CD4-positive, alpha-beta memory T cell (primary cell): ENCODE data around the gene TVP23A. TPM values are rescaled to one million over a fixed set of nuclear protein-coding genes. Genes with fewer than 3 reads are reported as not detected.
"Not testable (repeated sequence)": the region's sequence is repeated elsewhere in the genome, so short reads cannot be mapped to it uniquely, and the experiment has no call there.

ENCODE experiments used
- CTCF ChIA-PET: fragments of 350-600 bp; sonication (Branson Sonifier 250); formaldehyde crosslinking; loops from one replicate; lab custom pipeline; 2021; ENCODE audit warnings: inconsistent platforms; ENCODE audit not compliant: partially characterized antibody; lab: Charles Lee
- POLR2A ChIA-PET: fragments of 350-600 bp; sonication (Branson Sonifier 250); formaldehyde crosslinking; loops from one replicate; lab custom pipeline; 2021; ENCODE audit not compliant: partially characterized antibody; lab: Charles Lee
- DNase-seq, 5 donors: peaks; one replicate each; pipeline versions ENCODE4 v3.0.0 to v3.0.0-alpha.2; 2020 to 2022; ENCODE audit warnings: mixed read lengths in 1 of 5
- H3K27ac ChIP-seq: one replicate; pipeline ENCODE4 v1.7.0; 2013; ENCODE audit warnings: low read depth, low read length
- H3K27me3 ChIP-seq: 2 replicates; pipeline ENCODE4 v1.7.0; 2013; ENCODE audit warnings: mild to moderate bottlenecking, low read length, moderate library complexity; ENCODE audit not compliant: insufficient read depth
- H3K36me3 ChIP-seq: 2 replicates; pipeline ENCODE4 v1.7.0; 2013; ENCODE audit warnings: mild to moderate bottlenecking, low read length, moderate library complexity; ENCODE audit not compliant: insufficient read depth
- H3K4me1 ChIP-seq: 2 replicates; pipeline ENCODE4 v1.7.0; 2013; ENCODE audit warnings: mild to moderate bottlenecking, low read length, moderate library complexity; ENCODE audit not compliant: insufficient read depth
- H3K4me3 ChIP-seq, 2 donors: one replicate each; pipeline ENCODE4 v1.7.0; 2013; ENCODE audit warnings: low read length in 2 of 2, mild to moderate bottlenecking in 1 of 2
- H3K9me3 ChIP-seq, 2 donors: one replicate each; pipeline ENCODE4 v1.7.0; 2013; ENCODE audit warnings: low read length in 2 of 2, control low read depth in 1 of 2; ENCODE audit not compliant: control insufficient read depth in 1 of 2
- H3K27ac Mint-ChIP-seq, 7 donors: one replicate each; pipeline ENCODE4 v1.8.0; 2020 to 2021; ENCODE audit warnings: mixed read lengths in 7 of 7, mild to moderate bottlenecking in 6 of 7, inconsistent platforms in 3 of 7, moderate library complexity in 3 of 7
- H3K27me3 Mint-ChIP-seq, 2 donors: one replicate each; pipeline ENCODE4 v1.8.0; 2020 to 2021; ENCODE audit warnings: mixed read lengths in 2 of 2
- H3K36me3 Mint-ChIP-seq, 2 donors: one replicate each; pipeline ENCODE4 v1.8.0; 2020 to 2021; ENCODE audit warnings: mixed read lengths in 2 of 2, inconsistent platforms in 1 of 2, mild to moderate bottlenecking in 1 of 2
- H3K4me1 Mint-ChIP-seq, 4 donors: one replicate each; pipeline ENCODE4 v1.8.0; 2020 to 2021; ENCODE audit warnings: mixed read lengths in 4 of 4, mild to moderate bottlenecking in 1 of 4
- H3K4me3 Mint-ChIP-seq, 8 donors: one replicate each; pipeline ENCODE4 v1.8.0; 2020 to 2021; ENCODE audit warnings: mixed read lengths in 8 of 8, mild to moderate bottlenecking in 7 of 8, moderate library complexity in 6 of 8, inconsistent platforms in 3 of 8
- H3K9me3 Mint-ChIP-seq, 8 donors: one replicate each; pipeline ENCODE4 v1.8.0; 2020 to 2021; ENCODE audit warnings: mixed read lengths in 8 of 8, mild to moderate bottlenecking in 5 of 8, inconsistent platforms in 3 of 8, moderate library complexity in 1 of 8
- intact Hi-C: fragments of 100-400 bp; cut with micrococcal nuclease; formaldehyde crosslinking; loops from one replicate; pipeline ENCODE4 v1.15.1; 2023
- polyA plus RNA-seq, 2 donors: library from polyadenylated mRNA; unstranded; fragments of 300-500 nt; fragmentation: Illumina TruSeq; gene quantifications; one replicate each; pipeline ENCODE4 v1.2.3, GENCODE V29; 2021
- total RNA-seq, 2 experiments: library from RNA; stranded (reverse); gene quantifications; one replicate each; pipeline ENCODE4 v1.2.3, GENCODE V29; 2021

The TVP23A gene
- total and polyA plus RNA-seq, 4 experiments from 2014 or later = 0.18 TPM; not detected in 3

- H3K36me3 Mint-ChIP-seq, DNase-seq, H3K4me1 ChIP-seq, H3K9me3 ChIP-seq, CTCF ChIA-PET, H3K27me3 Mint-ChIP-seq, intact Hi-C loops, H3K27ac ChIP-seq, H3K4me3 Mint-ChIP-seq, H3K27me3 ChIP-seq, H3K36me3 ChIP-seq, H3K9me3 Mint-ChIP-seq, H3K4me1 Mint-ChIP-seq, POLR2A ChIA-PET, H3K4me3 ChIP-seq: not testable (repeated sequence)
- peak overlapping the region in 1 of 7 donors; percentile 57 for H3K27ac Mint-ChIP-seq
Measured at GRCh38 chr16:10776923-10777322, 41.7 kb downstream of the TVP23A start.

- Mint-ChIP-seq H3K9me3 (no peaks in the 10 kb centered on the region), H3K4me1 (peaks cover 0 to 4% (median 2%) of the 10 kb centered on the region in 4 donors), H3K27ac (peak overlapping the region in 3 of 7 donors; percentile 24 to 64 (median 27)), H3K36me3 (no peaks in the 10 kb centered on the region), H3K27me3 (peaks cover 2% of the 10 kb centered on the region in 2 donors), H3K4me3 (peak overlapping the region in 1 of 8 donors; percentile 4)
- ChIA-PET POLR2A (no interaction called here), CTCF (no interaction called here)
- peak in 4 of 5 donors; percentile 7 to 15 (median 10) for DNase-seq
- no peaks in the 10 kb centered on the region for H3K27me3 ChIP-seq
- intact Hi-C loops = no loop called here
- H3K27ac ChIP-seq = no peak overlapping the region
- H3K36me3 ChIP-seq = no peaks in the 10 kb centered on the region
- H3K9me3 ChIP-seq = no peaks in the 10 kb centered on the region
- H3K4me1 ChIP-seq = no peaks in the 10 kb centered on the region
- H3K4me3 ChIP-seq = no peak overlapping the region
Measured at GRCh38 chr16:10776280-10776679, 42.3 kb downstream of the TVP23A start.

- peak overlapping the region in 4 of 7 donors; percentile 39 to 89 (median 72) for H3K27ac Mint-ChIP-seq
Measured at GRCh38 chr16:10770907-10771306, 47.7 kb downstream of the TVP23A start.

GRCh38 chr16:10769381-10769780, 49.2 kb downstream of the TVP23A start:
- Mint-ChIP-seq H3K4me3 (no peak overlapping the region), H3K27ac (no peak overlapping the region), H3K36me3 (peaks cover 29 to 37% of the 10 kb centered on the region in 2 donors), H3K9me3 (no peaks in the 10 kb centered on the region), H3K4me1 (peaks cover 2 to 8% (median 7%) of the 10 kb centered on the region in 4 donors), H3K27me3 (no peaks in the 10 kb centered on the region)
- Histone ChIP-seq H3K4me3 (no peak overlapping the region), H3K27ac (no peak overlapping the region), H3K36me3 (no peaks in the 10 kb centered on the region), H3K4me1 (no peaks in the 10 kb centered on the region), H3K27me3 (no peaks in the 10 kb centered on the region), H3K9me3 (no peaks in the 10 kb centered on the region)
- CTCF ChIA-PET = no interaction called here
- intact Hi-C loops = no loop called here
- POLR2A ChIA-PET = interaction anchor here (1.4 kb wide), 1 partner anchor 25 kb away, joined by 4 read pairs; the partner anchor contains the start of gene NUBP1
- DNase-seq = no peak

More at GRCh38 chr16:10770907-10771306, 47.7 kb downstream of the TVP23A start:
- Mint-ChIP-seq H3K9me3 (no peaks in the 10 kb centered on the region), H3K36me3 (peaks cover 17 to 26% of the 10 kb centered on the region in 2 donors), H3K4me1 (peaks cover 2 to 4% (median 3%) of the 10 kb centered on the region in 4 donors), H3K27me3 (no peaks in the 10 kb centered on the region), H3K4me3 (no peak overlapping the region)
- Histone ChIP-seq H3K4me1 (no peaks in the 10 kb centered on the region), H3K9me3 (no peaks in the 10 kb centered on the region), H3K27ac (no peak overlapping the region), H3K27me3 (no peaks in the 10 kb centered on the region), H3K4me3 (no peak overlapping the region), H3K36me3 (no peaks in the 10 kb centered on the region)
- intact Hi-C loops = no loop called here
- POLR2A ChIA-PET = no interaction called here
- CTCF ChIA-PET = no interaction called here
- peak in 3 of 5 donors; percentile 6 to 10 (median 10) for DNase-seq

- CTCF ChIA-PET = no interaction called here
- H3K27me3 Mint-ChIP-seq = no peaks in the 10 kb centered on the region
- peaks cover 2 to 9% (median 8%) of the 10 kb centered on the region in 4 donors for H3K4me1 Mint-ChIP-seq
- no peak overlapping the region for H3K4me3 Mint-ChIP-seq
- DNase-seq = no peak
- Histone ChIP-seq H3K9me3 (no peaks in the 10 kb centered on the region), H3K4me3 (no peak overlapping the region), H3K4me1 (no peaks in the 10 kb centered on the region), H3K27ac (no peak overlapping the region), H3K27me3 (no peaks in the 10 kb centered on the region), H3K36me3 (peaks cover 13% of the 10 kb centered on the region)
- no peaks in the 10 kb centered on the region for H3K9me3 Mint-ChIP-seq
- H3K27ac Mint-ChIP-seq = no peak overlapping the region
- peaks cover 46 to 53% of the 10 kb centered on the region in 2 donors for H3K36me3 Mint-ChIP-seq
- POLR2A ChIA-PET = no interaction called here
- intact Hi-C loops = no loop called here
Measured at GRCh38 chr16:10767127-10767526, 51.5 kb downstream of the TVP23A start.

- Mint-ChIP-seq H3K4me3 (peak overlapping the region in 1 of 8 donors; percentile 30), H3K9me3 (no peaks in the 10 kb centered on the region), H3K27me3 (no peaks in the 10 kb centered on the region), H3K27ac (peak overlapping the region in 5 of 7 donors; percentile 53 to 78 (median 64)), H3K36me3 (peaks cover 55 to 66% of the 10 kb centered on the region in 2 donors), H3K4me1 (peaks cover 0 to 8% (median 6%) of the 10 kb centered on the region in 4 donors)
- peak in 1 of 5 donors; percentile 47 for DNase-seq
- Histone ChIP-seq H3K27me3 (no peaks in the 10 kb centered on the region), H3K27ac (no peak overlapping the region), H3K4me3 (no peak overlapping the region), H3K4me1 (no peaks in the 10 kb centered on the region), H3K9me3 (no peaks in the 10 kb centered on the region), H3K36me3 (peaks cover 27% of the 10 kb centered on the region)
- ChIA-PET POLR2A (no interaction called here), CTCF (no interaction called here)
- intact Hi-C loops = no loop called here
Measured at GRCh38 chr16:10765772-10766171, 52.8 kb downstream of the TVP23A start.

- no peak for DNase-seq
- Mint-ChIP-seq H3K4me3 (peak overlapping the region in 1 of 8 donors; percentile 45), H3K27me3 (no peaks in the 10 kb centered on the region), H3K4me1 (peaks cover 0 to 8% (median 5%) of the 10 kb centered on the region in 4 donors), H3K36me3 (peaks cover 66 to 78% of the 10 kb centered on the region in 2 donors), H3K27ac (peak overlapping the region in 1 of 7 donors; percentile 41), H3K9me3 (no peaks in the 10 kb centered on the region)
- no peaks in the 10 kb centered on the region for H3K4me1 ChIP-seq
- H3K9me3 ChIP-seq = no peaks in the 10 kb centered on the region
- ChIA-PET POLR2A (no interaction called here), CTCF (no interaction called here)
- no peaks in the 10 kb centered on the region for H3K27me3 ChIP-seq
- H3K4me3 ChIP-seq = no peak overlapping the region
- peaks cover 47% of the 10 kb centered on the region for H3K36me3 ChIP-seq
- H3K27ac ChIP-seq = no peak overlapping the region
- intact Hi-C loops = no loop called here
Measured at GRCh38 chr16:10763456-10763855, 55.1 kb downstream of the TVP23A start.
